Measurements from ENCODE around the gene PHPT1. TPM values are rescaled to one million over a fixed set of nuclear protein-coding genes. Genes with fewer than 3 reads are reported as not detected.
A peak's percentile ranks its signal among the peaks of the same experiment; 100 is the strongest.

Gene PHPT1
- total RNA-seq, 2 donors from 2014 or later: 107 to 122 TPM

DNA sequence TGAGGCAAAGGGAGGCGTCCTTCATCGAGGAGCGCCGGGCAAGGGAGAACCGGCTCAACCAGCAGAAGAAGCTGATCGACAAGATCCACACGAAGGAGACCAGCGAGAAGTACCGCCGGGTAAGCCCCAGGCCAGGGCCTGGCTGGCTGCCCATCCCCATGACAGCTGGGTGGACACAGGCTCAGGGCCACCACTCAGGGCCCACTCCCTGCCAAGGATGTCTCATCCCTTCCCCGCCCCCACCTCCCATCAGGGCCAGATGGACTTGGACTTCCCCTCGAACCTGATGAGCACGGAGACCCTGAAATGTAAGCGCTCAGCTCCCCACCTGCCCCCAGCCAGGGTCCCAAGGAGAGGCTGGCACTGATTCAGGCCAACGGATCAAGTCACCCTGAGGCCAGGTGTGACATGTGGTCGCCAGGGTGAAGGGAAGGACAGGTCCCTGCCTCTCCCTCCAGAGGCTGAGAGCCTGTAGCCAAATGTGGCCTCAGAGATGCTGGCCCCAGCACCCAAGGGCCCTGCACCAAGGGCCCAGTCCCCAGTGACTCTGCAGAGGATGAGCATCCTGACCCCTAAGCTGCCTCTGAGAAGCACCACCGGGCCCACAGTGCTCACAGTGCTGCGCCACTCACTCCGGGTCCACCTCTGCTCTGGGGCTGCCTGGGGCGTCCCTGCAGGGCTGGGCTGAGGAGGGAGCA lies 44.6 kb upstream of the PHPT1 start:
- H3K36me3 Mint-ChIP-seq (ENCODE audit: low read depth): peaks cover 33% of the 10 kb centered on the region
- Histone ChIP-seq H3K36me3 (ENCODE audit: control insufficient read depth, insufficient read depth, low read length) (peaks cover 15% of the 10 kb centered on the region), H3K27ac (ENCODE audit: low read depth, low read length) (no peak overlapping the region), H3K27me3 (ENCODE audit: control insufficient read depth, insufficient read depth, low read length, poor library complexity, severe bottlenecking) (no peaks in the 10 kb centered on the region), H3K4me1 (ENCODE audit: control insufficient read depth, insufficient read depth, low read length) (peaks cover 2% of the 10 kb centered on the region), H3K4me3 (ENCODE audit: low read length) (no peak overlapping the region), H3K9ac (ENCODE audit: extremely low read depth, low read length, poor library complexity, severe bottlenecking) (no peak overlapping the region), H3K9me3 (ENCODE audit: control insufficient read depth, low read length) (no peaks in the 10 kb centered on the region)
- no peak for DNase-seq
- no peak overlapping the region for H3K4me3 Mint-ChIP-seq
- no peaks in the 10 kb centered on the region for H3K9me3 Mint-ChIP-seq
- TF ChIP-seq, protein P1, sequence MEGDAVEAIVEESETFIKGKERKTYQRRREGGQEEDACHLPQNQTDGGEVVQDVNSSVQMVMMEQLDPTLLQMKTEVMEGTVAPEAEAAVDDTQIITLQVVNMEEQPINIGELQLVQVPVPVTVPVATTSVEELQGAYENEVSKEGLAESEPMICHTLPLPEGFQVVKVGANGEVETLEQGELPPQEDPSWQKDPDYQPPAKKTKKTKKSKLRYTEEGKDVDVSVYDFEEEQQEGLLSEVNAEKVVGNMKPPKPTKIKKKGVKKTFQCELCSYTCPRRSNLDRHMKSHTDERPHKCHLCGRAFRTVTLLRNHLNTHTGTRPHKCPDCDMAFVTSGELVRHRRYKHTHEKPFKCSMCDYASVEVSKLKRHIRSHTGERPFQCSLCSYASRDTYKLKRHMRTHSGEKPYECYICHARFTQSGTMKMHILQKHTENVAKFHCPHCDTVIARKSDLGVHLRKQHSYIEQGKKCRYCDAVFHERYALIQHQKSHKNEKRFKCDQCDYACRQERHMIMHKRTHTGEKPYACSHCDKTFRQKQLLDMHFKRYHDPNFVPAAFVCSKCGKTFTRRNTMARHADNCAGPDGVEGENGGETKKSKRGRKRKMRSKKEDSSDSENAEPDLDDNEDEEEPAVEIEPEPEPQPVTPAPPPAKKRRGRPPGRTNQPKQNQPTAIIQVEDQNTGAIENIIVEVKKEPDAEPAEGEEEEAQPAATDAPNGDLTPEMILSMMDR (conservative IDR thresholded peaks at IDR 0.05): no peak
- peaks cover 12% of the 10 kb centered on the region for H3K4me1 Mint-ChIP-seq
- H3K27ac Mint-ChIP-seq: no peak overlapping the region
- peaks cover 19% of the 10 kb centered on the region for H3K27me3 Mint-ChIP-seq (ENCODE audit: insufficient read depth)
- WGBS, 2 experiments (ENCODE audit: insufficient coverage in 1 of 2, insufficient read length in 1 of 2): 94% methylated on average over 9 to 20 of the region's 20 CpGs

GRCh38 chr9:136805207-136805740 lies 43.9 kb upstream of the PHPT1 start:
- Mint-ChIP-seq H3K4me1 (peaks cover 17% of the 10 kb centered on the region), H3K27ac (no peak overlapping the region), H3K27me3 (ENCODE audit: insufficient read depth) (peaks cover 19% of the 10 kb centered on the region), H3K9me3 (no peaks in the 10 kb centered on the region), H3K36me3 (ENCODE audit: low read depth) (peaks cover 39% of the 10 kb centered on the region), H3K4me3 (peak overlapping the region; percentile 30)
- Histone ChIP-seq H3K27ac (ENCODE audit: low read depth, low read length) (no peak overlapping the region), H3K4me3 (ENCODE audit: low read length) (no peak overlapping the region), H3K4me1 (ENCODE audit: control insufficient read depth, insufficient read depth, low read length) (peaks cover 5% of the 10 kb centered on the region), H3K36me3 (ENCODE audit: control insufficient read depth, insufficient read depth, low read length) (peaks cover 21% of the 10 kb centered on the region), H3K9ac (ENCODE audit: extremely low read depth, low read length, poor library complexity, severe bottlenecking) (no peak overlapping the region), H3K9me3 (ENCODE audit: control insufficient read depth, low read length) (no peaks in the 10 kb centered on the region), H3K27me3 (ENCODE audit: control insufficient read depth, insufficient read depth, low read length, poor library complexity, severe bottlenecking) (no peaks in the 10 kb centered on the region)
- TF ChIP-seq, protein P1 (conservative IDR thresholded peaks at IDR 0.05): no peak
- WGBS, 2 experiments (ENCODE audit: insufficient coverage in 1 of 2, insufficient read length in 1 of 2): 89 to 96% methylated on average over 8 to 12 of the region's 12 CpGs
- no peak for DNase-seq

GRCh38 chr9:136806067-136806466 lies 43.1 kb upstream of the PHPT1 start:
- no peaks in the 10 kb centered on the region for H3K27me3 ChIP-seq (ENCODE audit: control insufficient read depth, insufficient read depth, low read length, poor library complexity, severe bottlenecking)
- peaks cover 5% of the 10 kb centered on the region for H3K4me1 ChIP-seq (ENCODE audit: control insufficient read depth, insufficient read depth, low read length)
- H3K27ac ChIP-seq (ENCODE audit: low read depth, low read length): no peak overlapping the region
- no peaks in the 10 kb centered on the region for H3K9me3 ChIP-seq (ENCODE audit: control insufficient read depth, low read length)
- Mint-ChIP-seq H3K4me1 (peaks cover 20% of the 10 kb centered on the region), H3K27ac (no peak overlapping the region), H3K4me3 (peak overlapping the region; percentile 70), H3K9me3 (no peaks in the 10 kb centered on the region), H3K27me3 (ENCODE audit: insufficient read depth) (peaks cover 19% of the 10 kb centered on the region), H3K36me3 (ENCODE audit: low read depth) (peaks cover 43% of the 10 kb centered on the region)
- no peak overlapping the region for H3K4me3 ChIP-seq (ENCODE audit: low read length)
- TF ChIP-seq, protein P1 (conservative IDR thresholded peaks at IDR 0.05): no peak
- peaks cover 26% of the 10 kb centered on the region for H3K36me3 ChIP-seq (ENCODE audit: control insufficient read depth, insufficient read depth, low read length)
- WGBS, 2 experiments (ENCODE audit: insufficient coverage in 1 of 2, insufficient read length in 1 of 2): 94 to 100% methylated on average over 4 to 10 of the region's 10 CpGs
- H3K9ac ChIP-seq (ENCODE audit: extremely low read depth, low read length, poor library complexity, severe bottlenecking): no peak overlapping the region
- no peak for DNase-seq

Measured in endodermal cell (in vitro differentiated cells).